Small intestine (tissue), 7 donors: ENCODE measurements around the gene MAN1C1. TPM values are rescaled to one million over a fixed set of nuclear protein-coding genes. Genes with fewer than 3 reads are reported as not detected.

ENCODE experiments used
- DNase-seq, 2 donors: peaks; one replicate each; pipeline versions ENCODE4 v3.0.0 to v3.0.0-alpha.2; 2013
- FAIRE-seq: peaks from 2 replicates; lab custom pipeline; 2012; peaks lifted over from hg19 to GRCh38; lab: Jason Lieb, UNC
- H3K27ac ChIP-seq, 3 donors: one replicate each; pipeline ENCODE4 v1.5.1; 2013; ENCODE audit warnings: low read length in 2 of 3, mild to moderate bottlenecking in 2 of 3, control low read depth in 1 of 3, inconsistent platforms in 1 of 3, low read depth in 1 of 3, moderate library complexity in 1 of 3
- H3K27me3 ChIP-seq, 3 donors: one replicate each; pipeline ENCODE4 v1.6.1; 2013; ENCODE audit warnings: low read length in 3 of 3, inconsistent platforms in 1 of 3; ENCODE audit not compliant: control insufficient read depth in 3 of 3, insufficient read depth in 3 of 3
- H3K36me3 ChIP-seq, 3 donors: one replicate each; pipeline ENCODE4 v1.6.1; 2013; ENCODE audit warnings: low read length in 3 of 3, inconsistent platforms in 1 of 3, low read depth in 1 of 3, mild to moderate bottlenecking in 1 of 3, moderate library complexity in 1 of 3; ENCODE audit not compliant: control insufficient read depth in 3 of 3, insufficient read depth in 2 of 3
- H3K4me1 ChIP-seq, 3 donors: one replicate each; pipeline ENCODE4 v1.6.1; 2013; ENCODE audit warnings: low read length in 2 of 3, inconsistent platforms in 1 of 3, low read depth in 1 of 3, mild to moderate bottlenecking in 1 of 3, moderate library complexity in 1 of 3; ENCODE audit not compliant: control insufficient read depth in 3 of 3, insufficient read depth in 2 of 3
- H3K4me3 ChIP-seq, 3 donors: one replicate each; pipeline ENCODE4 v1.5.1; 2013; ENCODE audit warnings: low read length in 3 of 3, control low read depth in 1 of 3, inconsistent platforms in 1 of 3, low read depth in 1 of 3, mild to moderate bottlenecking in 1 of 3, moderate library complexity in 1 of 3
- H3K9me3 ChIP-seq, 2 donors: one replicate each; pipeline ENCODE4 v1.6.1; 2013; ENCODE audit warnings: low read depth in 1 of 2, low read length in 1 of 2; ENCODE audit not compliant: control insufficient read depth in 2 of 2, insufficient read depth in 1 of 2
- WGBS, 3 donors: extraction: QIAGEN DNeasy Blood & Tissue Kit; methylation state at CpG; one replicate each; pipeline ENCODE4 v1.1.7; 2013; 5-methylcytosine and 5-hydroxymethylcytosine counted together
- polyA plus RNA-seq, 4 donors: library from polyadenylated mRNA; stranded (reverse) in 3 of 4; unstranded in 1 of 4; fragments of 200-250 nt in 3 of 4; fragments of 120-200 nt in 1 of 4; gene quantifications; one replicate each; pipeline versions ENCODE4 v1.2.1 to v1.2.3, GENCODE V29; 2013
- donor health status: healthy with polysubstance abuse.
- donor health status: control.
- donor health status: control.
- donor health status: Bipolar disorder and iron deficiency.
- donor health status: healthy.

The MAN1C1 gene
- polyA plus RNA-seq, 4 donors: 0.67 to 12.1 (median 3.4) TPM

DNA sequence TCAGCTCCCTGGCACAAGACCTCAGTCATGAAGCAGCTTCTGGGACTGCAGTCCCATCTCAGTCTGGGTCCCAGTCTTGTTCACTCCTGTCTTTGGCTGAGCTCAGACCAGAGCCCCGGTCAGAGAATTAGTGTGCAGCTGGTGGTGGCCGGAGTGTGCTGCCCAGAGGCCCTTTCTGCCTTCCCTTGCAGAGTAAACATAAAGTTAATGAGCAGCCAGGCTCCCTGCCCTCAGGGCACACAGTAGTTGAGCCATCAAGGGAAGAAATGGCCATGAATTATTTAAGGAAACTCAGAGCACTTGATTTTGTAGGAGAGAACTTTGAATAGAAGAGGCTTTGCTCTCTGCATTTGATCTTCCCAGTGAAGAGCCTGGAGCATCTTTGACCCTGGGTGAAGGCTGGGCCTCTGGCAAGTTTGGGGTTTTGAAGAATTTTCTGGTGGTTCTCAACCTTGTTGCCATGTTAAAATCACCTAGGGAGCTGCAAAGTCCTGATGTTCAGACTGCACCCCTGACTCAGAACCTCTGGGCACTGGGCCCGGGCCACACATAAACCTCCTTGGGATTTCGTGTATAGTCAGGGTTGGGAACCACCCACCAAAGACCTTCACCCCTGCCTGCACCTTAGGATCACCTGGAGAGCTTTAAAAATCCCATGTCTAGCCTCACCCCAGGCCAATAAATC is 157.0 kb downstream of the MAN1C1 start:
- Histone ChIP-seq H3K36me3 (peaks cover 0 to 28% (median 0%) of the 10 kb centered on the region in 3 donors), H3K4me1 (peaks cover 4 to 75% (median 6%) of the 10 kb centered on the region in 3 donors), H3K27ac (peak overlapping the region in 1 of 3 donors; percentile 83), H3K9me3 (no peaks in the 10 kb centered on the region), H3K27me3 (no peaks in the 10 kb centered on the region), H3K4me3 (peak overlapping the region in 1 of 3 donors; percentile 32)
- FAIRE-seq: no peak
- peak; percentile 42 to 69 for DNase-seq
- 22 to 69% (median 32%) methylated on average over 4 of the region's 4 CpGs for WGBS, 3 donors

DNA sequence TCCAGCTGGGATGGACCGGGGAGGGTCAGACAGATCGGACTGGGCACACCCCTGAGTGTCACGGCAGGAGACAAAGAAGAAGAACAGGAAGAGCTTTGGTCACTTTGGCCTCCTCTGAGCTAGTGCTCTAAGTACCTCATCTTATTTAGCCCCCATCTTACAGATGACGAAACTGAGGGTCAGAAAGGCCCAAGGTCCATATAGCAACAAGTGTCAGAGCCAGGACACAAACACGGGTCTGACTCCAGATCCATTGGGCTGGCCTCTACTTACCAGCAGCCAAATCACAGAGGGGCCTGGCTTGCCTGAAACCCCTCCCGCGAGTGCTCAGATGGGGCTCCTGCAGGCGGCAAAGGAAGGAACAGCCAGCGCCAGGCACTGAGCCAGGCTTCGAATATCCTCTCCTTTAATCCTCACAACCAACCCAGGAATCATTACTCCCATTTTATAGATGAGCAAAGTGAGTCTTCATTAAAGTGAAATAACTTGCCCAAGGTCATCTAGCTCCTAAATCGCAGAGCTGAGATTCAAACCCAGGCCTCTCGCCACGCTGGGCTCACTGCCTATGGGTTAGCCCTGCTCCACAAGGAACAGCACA is 157.7 kb downstream of the MAN1C1 start:
- H3K9me3 ChIP-seq: no peaks in the 10 kb centered on the region
- H3K4me3 ChIP-seq: no peak overlapping the region
- peaks cover 0 to 32% (median 0%) of the 10 kb centered on the region in 3 donors for H3K36me3 ChIP-seq
- no peaks in the 10 kb centered on the region for H3K27me3 ChIP-seq
- no peak for DNase-seq
- H3K27ac ChIP-seq: peak overlapping the region in 1 of 3 donors; percentile 83
- no peak for FAIRE-seq
- peaks cover 4 to 77% (median 6%) of the 10 kb centered on the region in 3 donors for H3K4me1 ChIP-seq
- WGBS, 3 donors: 63 to 74% (median 68%) methylated on average over 13 of the region's 13 CpGs

DNA sequence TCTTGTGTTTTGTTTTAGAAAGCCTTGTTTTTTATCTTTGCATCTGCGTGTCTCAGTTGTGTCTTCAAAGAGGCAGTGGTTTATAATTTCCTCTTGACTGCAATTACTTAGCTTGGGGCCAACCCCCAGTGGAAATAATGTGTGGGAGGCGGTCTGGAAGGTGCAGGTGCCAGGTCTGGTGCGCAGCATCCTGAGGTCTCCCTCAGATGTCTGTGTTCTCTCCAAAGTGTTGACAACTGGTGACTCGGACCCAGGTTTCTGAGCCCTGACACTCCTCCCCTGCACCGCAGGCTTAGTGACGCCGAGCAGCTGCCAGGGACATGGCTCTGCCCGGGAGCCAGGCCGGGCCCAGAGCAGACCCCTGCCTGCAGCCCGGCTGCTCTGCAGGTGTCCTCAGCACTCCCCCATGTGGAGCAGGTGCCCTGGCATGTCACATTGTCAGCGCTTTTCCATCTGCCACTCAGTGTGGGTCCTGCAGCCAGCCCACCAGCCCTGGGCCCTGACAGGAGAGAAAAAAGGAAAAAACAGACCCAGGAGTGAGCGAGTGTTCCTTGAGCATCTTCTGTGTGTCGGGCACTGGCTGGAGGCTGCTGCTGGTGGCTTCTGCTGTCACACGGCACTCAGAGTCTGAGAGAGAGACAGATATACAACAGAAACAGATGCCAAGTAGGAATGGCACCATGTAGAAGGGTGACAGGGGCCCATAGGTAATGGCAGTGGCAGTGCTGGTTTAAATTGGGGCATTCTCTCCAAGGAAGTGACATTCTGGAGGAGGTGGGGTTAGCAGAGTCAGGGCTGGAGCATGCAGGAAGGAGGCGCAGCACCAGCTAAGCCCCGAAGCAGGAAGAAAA is 158.6 kb downstream of the MAN1C1 start:
- Histone ChIP-seq H3K36me3 (peaks cover 0 to 32% (median 0%) of the 10 kb centered on the region in 3 donors), H3K4me3 (no peak overlapping the region), H3K4me1 (peaks cover 4 to 76% (median 6%) of the 10 kb centered on the region in 3 donors), H3K27ac (peak overlapping the region in 1 of 3 donors; percentile 59), H3K27me3 (no peaks in the 10 kb centered on the region), H3K9me3 (no peaks in the 10 kb centered on the region)
- peak in 1 of 2 donors; percentile 49 for DNase-seq
- 15 to 42% (median 16%) methylated on average over 16 of the region's 16 CpGs for WGBS, 3 donors
- FAIRE-seq: no peak

DNA sequence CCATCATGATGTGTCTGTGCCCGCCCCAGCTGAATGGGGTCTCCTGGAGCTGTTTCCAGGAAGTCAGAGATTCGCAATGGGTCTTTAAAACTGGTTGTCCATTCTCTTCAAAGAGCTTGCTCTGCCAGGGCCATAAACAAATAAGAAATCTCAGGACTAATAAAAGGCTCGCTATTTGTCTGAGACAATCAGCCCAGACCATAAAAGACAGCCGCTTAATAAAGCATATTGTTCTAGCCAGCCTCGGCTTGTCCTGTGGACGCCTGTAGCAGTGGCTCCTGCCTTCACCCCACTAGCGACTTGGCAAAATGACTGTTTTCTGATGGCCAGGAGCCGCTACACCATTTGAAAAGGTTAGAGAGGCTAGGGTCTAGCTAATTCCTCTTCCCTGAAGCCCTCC is 162.8 kb downstream of the MAN1C1 start:
- Histone ChIP-seq H3K36me3 (peaks cover 0 to 62% (median 0%) of the 10 kb centered on the region in 3 donors), H3K4me3 (no peak overlapping the region), H3K9me3 (no peaks in the 10 kb centered on the region), H3K27ac (no peak overlapping the region), H3K4me1 (peaks cover 0 to 58% (median 0%) of the 10 kb centered on the region in 3 donors), H3K27me3 (no peaks in the 10 kb centered on the region)
- FAIRE-seq (no peak), DNase-seq (peak; percentile 27 to 56)
- 24 to 67% (median 46%) methylated on average over 8 of the region's 8 CpGs for WGBS, 3 donors

DNA sequence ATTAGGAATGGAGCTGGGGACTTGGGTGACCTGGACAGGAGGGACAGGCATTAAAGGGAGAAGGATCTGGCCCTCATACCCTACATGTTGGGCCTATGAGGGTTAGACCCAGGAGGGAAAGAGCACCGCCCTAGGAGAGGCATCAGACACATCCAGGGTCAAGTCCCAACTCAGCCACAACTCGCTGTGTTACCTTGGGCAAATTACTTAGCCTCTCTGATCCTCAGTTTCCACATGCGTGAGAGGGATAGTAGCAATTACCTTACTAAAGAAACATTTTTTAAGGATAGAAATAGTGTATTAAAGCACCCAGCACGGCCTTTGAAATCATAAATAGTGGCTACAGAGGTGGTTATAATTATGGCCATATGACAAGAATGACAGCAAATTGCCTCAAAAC is 163.3 kb downstream of the MAN1C1 start:
- H3K27me3 ChIP-seq: no peaks in the 10 kb centered on the region
- H3K9me3 ChIP-seq: no peaks in the 10 kb centered on the region
- 78 to 89% (median 87%) methylated on average over 4 of the region's 4 CpGs for WGBS, 3 donors
- H3K27ac ChIP-seq: no peak overlapping the region
- peaks cover 0 to 67% (median 0%) of the 10 kb centered on the region in 3 donors for H3K36me3 ChIP-seq
- no peak for FAIRE-seq
- no peak for DNase-seq
- peaks cover 0 to 58% (median 0%) of the 10 kb centered on the region in 3 donors for H3K4me1 ChIP-seq
- no peak overlapping the region for H3K4me3 ChIP-seq

DNA sequence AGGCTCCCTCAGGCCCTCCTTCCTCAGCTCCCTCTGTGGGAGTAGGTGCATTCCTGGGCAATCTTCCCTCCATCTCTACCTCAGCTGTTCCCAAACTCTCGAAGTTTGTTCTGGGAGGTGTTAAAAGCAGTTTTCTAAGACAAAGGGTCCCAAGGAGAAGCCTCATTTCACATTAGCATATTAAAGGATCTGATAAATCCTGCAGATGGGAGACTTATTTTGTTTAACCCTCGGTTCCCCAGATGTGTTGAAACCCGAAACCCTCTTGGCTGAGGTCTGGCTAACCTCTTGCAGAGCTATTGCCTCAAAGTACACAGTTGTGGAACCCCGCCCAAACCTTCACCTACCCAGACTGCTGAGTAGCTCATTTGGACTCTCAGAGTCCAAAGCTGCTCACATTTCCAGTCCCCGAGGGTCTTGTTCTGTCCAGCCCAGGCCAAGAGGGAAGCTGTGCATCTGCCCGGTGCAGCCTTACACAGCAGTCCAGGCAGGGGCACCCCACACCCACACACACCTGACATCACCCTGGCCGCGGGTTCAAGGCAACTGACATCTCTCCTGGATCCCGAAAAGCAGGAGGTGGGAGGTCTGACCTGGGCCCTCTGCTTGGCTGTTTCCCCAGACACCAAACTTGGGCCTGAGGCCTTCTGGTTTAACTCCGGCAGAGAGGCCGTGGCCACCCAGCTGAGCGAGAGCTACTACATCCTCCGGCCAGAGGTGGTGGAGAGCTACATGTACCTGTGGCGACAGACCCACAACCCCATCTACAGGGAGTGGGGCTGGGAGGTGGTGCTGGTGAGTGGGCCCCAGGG is 163.9 kb downstream of the MAN1C1 start:
- peaks cover 0 to 67% (median 0%) of the 10 kb centered on the region in 3 donors for H3K36me3 ChIP-seq
- no peaks in the 10 kb centered on the region for H3K27me3 ChIP-seq
- DNase-seq (peak; percentile 42 to 51), FAIRE-seq (no peak)
- no peak overlapping the region for H3K27ac ChIP-seq
- no peak overlapping the region for H3K4me3 ChIP-seq
- no peaks in the 10 kb centered on the region for H3K9me3 ChIP-seq
- H3K4me1 ChIP-seq: peaks cover 0 to 52% (median 0%) of the 10 kb centered on the region in 3 donors
- 67 to 78% (median 76%) methylated on average over 14 of the region's 14 CpGs for WGBS, 3 donors

DNA sequence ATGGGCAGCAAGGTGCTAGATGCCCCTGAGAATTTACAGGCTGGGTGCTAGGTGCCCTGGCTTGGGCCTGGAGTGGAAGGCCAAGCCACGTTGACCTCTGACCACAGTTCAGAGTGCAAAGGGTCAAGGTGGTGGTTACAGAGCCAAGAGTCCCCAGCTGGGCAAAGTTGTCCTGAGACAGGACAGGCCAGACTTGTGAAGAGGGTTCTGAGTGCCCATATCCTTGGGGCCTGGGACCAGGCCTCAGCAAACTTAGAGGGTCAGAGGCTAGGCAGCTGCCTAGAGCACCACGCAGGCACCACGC is 164.5 kb downstream of the MAN1C1 start:
- Histone ChIP-seq H3K27ac (no peak overlapping the region), H3K27me3 (no peaks in the 10 kb centered on the region), H3K36me3 (peaks cover 0 to 68% (median 0%) of the 10 kb centered on the region in 3 donors), H3K4me3 (no peak overlapping the region), H3K4me1 (peaks cover 0 to 48% (median 0%) of the 10 kb centered on the region in 3 donors), H3K9me3 (no peaks in the 10 kb centered on the region)
- no peak for FAIRE-seq
- WGBS, 3 donors: 80 to 92% (median 81%) methylated on average over 3 of the region's 3 CpGs
- no peak for DNase-seq
